Measurements from ENCODE around the gene MED31.
"Not testable (repeated sequence)": the region's sequence is repeated elsewhere in the genome, so short reads cannot be mapped to it uniquely, and the experiment has no call there.

MED31 gene

GRCh38 chr17:6651354-6651918, at the start of gene MED31, which contains the start of gene C17orf100:
TSS of gene MED31 (minus strand) at chr17:6651605. CDS start at chr17:6651528, 77 bp downstream.
TSS of gene C17orf100 (plus strand) at chr17:6651762. CDS start at chr17:6651914, 152 bp downstream.
- in situ Hi-C loops (cut with HindIII; ENCODE audit: low sequenced_read_pairs), result no loop called here

- in situ Hi-C loops (cut with HindIII; ENCODE audit: low sequenced_read_pairs), result no loop called here
Measured at GRCh38 chr17:6700948-6701307, 49.5 kb upstream of the MED31 start.

GRCh38 chr17:6699997-6700947, 48.9 kb upstream of the MED31 start:
- in situ Hi-C loops (cut with HindIII; ENCODE audit: low sequenced_read_pairs), result no loop called here

- in situ Hi-C loops (cut with HindIII; ENCODE audit: low sequenced_read_pairs), result no loop called here
Measured at GRCh38 chr17:6698004-6698403, 46.6 kb upstream of the MED31 start.

- in situ Hi-C loops (cut with HindIII; ENCODE audit: low sequenced_read_pairs), result no loop called here
Measured at GRCh38 chr17:6696906-6697305, 45.5 kb upstream of the MED31 start.

- in situ Hi-C loops (cut with HindIII; ENCODE audit: low sequenced_read_pairs), result no loop called here
Measured at GRCh38 chr17:6695565-6695964, 44.2 kb upstream of the MED31 start.

- in situ Hi-C loops (cut with HindIII; ENCODE audit: low sequenced_read_pairs), result no loop called here
Measured at GRCh38 chr17:6695051-6695450, 43.6 kb upstream of the MED31 start.

- in situ Hi-C loops (cut with HindIII; ENCODE audit: low sequenced_read_pairs), result not testable (repeated sequence)
Measured at GRCh38 chr17:6691958-6692357, 40.6 kb upstream of the MED31 start.

GRCh38 chr17:6691546-6691945, 40.1 kb upstream of the MED31 start:
- in situ Hi-C loops (cut with HindIII; ENCODE audit: low sequenced_read_pairs), result no loop called here

- in situ Hi-C loops (cut with HindIII; ENCODE audit: low sequenced_read_pairs), result no loop called here
Measured at GRCh38 chr17:6690641-6691040, 39.2 kb upstream of the MED31 start.

GRCh38 chr17:6688944-6689343, 37.5 kb upstream of the MED31 start:
- in situ Hi-C loops (cut with HindIII; ENCODE audit: low sequenced_read_pairs), result no loop called here

GRCh38 chr17:6686026-6686425, 34.6 kb upstream of the MED31 start:
- in situ Hi-C loops (cut with HindIII; ENCODE audit: low sequenced_read_pairs), result no loop called here

- in situ Hi-C loops (cut with HindIII; ENCODE audit: low sequenced_read_pairs), result no loop called here
Measured at GRCh38 chr17:6684881-6685767, 33.7 kb upstream of the MED31 start.

GRCh38 chr17:6684460-6684783, 33.0 kb upstream of the MED31 start:
- in situ Hi-C loops (cut with HindIII; ENCODE audit: low sequenced_read_pairs), result no loop called here

- in situ Hi-C loops (cut with HindIII; ENCODE audit: low sequenced_read_pairs), result no loop called here
Measured at GRCh38 chr17:6683730-6684459, 32.5 kb upstream of the MED31 start.

- in situ Hi-C loops (cut with HindIII; ENCODE audit: low sequenced_read_pairs), result no loop called here
Measured at GRCh38 chr17:6683081-6683684, 31.8 kb upstream of the MED31 start.

- in situ Hi-C loops (cut with HindIII; ENCODE audit: low sequenced_read_pairs), result no loop called here
Measured at GRCh38 chr17:6682339-6682738, 30.9 kb upstream of the MED31 start.

GRCh38 chr17:6681671-6682070, 30.3 kb upstream of the MED31 start:
- in situ Hi-C loops (cut with HindIII; ENCODE audit: low sequenced_read_pairs), result no loop called here

- in situ Hi-C loops (cut with HindIII; ENCODE audit: low sequenced_read_pairs), result no loop called here
Measured at GRCh38 chr17:6681176-6681575, 29.8 kb upstream of the MED31 start.

GRCh38 chr17:6679241-6679640, 27.8 kb upstream of the MED31 start:
- in situ Hi-C loops (cut with HindIII; ENCODE audit: low sequenced_read_pairs), result no loop called here
